CD4-positive, alpha-beta T cell (primary cell): ENCODE measurements around the gene UBE2E1. TPM values are rescaled to one million over a fixed set of nuclear protein-coding genes. Genes with fewer than 3 reads are reported as not detected.

Source experiments
- ATAC-seq: fragments of 200-7000 bp; cut with Tn5 transposase; one replicate; pipeline ENCODE4 v1.10.0; 2022; ENCODE audit warnings: mild to moderate bottlenecking; ENCODE audit not compliant: poor library complexity
- CTCF ChIA-PET: fragments of 350-600 bp; sonication (Branson Sonifier 250); formaldehyde crosslinking; loops from one replicate; lab custom pipeline; 2021; ENCODE audit warnings: antibody characterized with exemption, inconsistent platforms; lab: Charles Lee
- POLR2A ChIA-PET: fragments of 350-600 bp; sonication (Branson Sonifier 250); formaldehyde crosslinking; loops from one replicate; lab custom pipeline; 2021; ENCODE audit warnings: antibody characterized with exemption, inconsistent platforms; lab: Charles Lee
- DNase-seq, 14 experiments: peaks; one replicate each; pipeline ENCODE4 v3.0.0-alpha.2; 2013 to 2020; ENCODE audit warnings: mixed read lengths in 2 of 14
- H3K27ac ChIP-seq, 2 donors: one replicate each; pipeline versions ENCODE4 v1.5.1 to v1.7.0; 2013; ENCODE audit warnings: low read length in 2 of 2, low read depth in 1 of 2, mild to moderate bottlenecking in 1 of 2
- H3K27me3 ChIP-seq, 2 experiments: 1 replicate in 1 of 2; 2 replicates in 1 of 2; pipeline versions ENCODE4 v1.6.1 to v1.7.0; 2013; ENCODE audit warnings: low read length in 2 of 2, control low read depth in 1 of 2, mild to moderate bottlenecking in 1 of 2, moderate library complexity in 1 of 2; ENCODE audit not compliant: insufficient read depth in 2 of 2, control insufficient read depth in 1 of 2
- H3K36me3 ChIP-seq: one replicate; pipeline ENCODE4 v1.6.1; 2013; ENCODE audit warnings: low read length, control low read depth; ENCODE audit not compliant: insufficient read depth
- H3K4me1 ChIP-seq: one replicate; pipeline ENCODE4 v1.6.1; 2013; ENCODE audit warnings: low read length, control low read depth; ENCODE audit not compliant: insufficient read depth
- H3K4me3 ChIP-seq: one replicate; pipeline ENCODE4 v1.5.1; 2013; ENCODE audit warnings: mild to moderate bottlenecking, low read length, moderate library complexity
- H3K9me3 ChIP-seq, 2 experiments: 1 replicate in 1 of 2; 2 replicates in 1 of 2; pipeline versions ENCODE4 v1.6.1 to v1.7.0; 2013; ENCODE audit warnings: low read length in 2 of 2, mild to moderate bottlenecking in 2 of 2, control low read depth in 1 of 2, moderate library complexity in 1 of 2; ENCODE audit not compliant: control insufficient read depth in 1 of 2, insufficient read depth in 1 of 2
- H3K27ac Mint-ChIP-seq: one replicate; pipeline ENCODE4 v1.8.0; 2020; ENCODE audit warnings: mixed read lengths
- H3K27me3 Mint-ChIP-seq: one replicate; pipeline ENCODE4 v1.8.0; 2021; ENCODE audit warnings: mixed read lengths
- H3K36me3 Mint-ChIP-seq: one replicate; pipeline ENCODE4 v1.8.0; 2021; ENCODE audit warnings: low read depth, mixed read lengths
- H3K4me1 Mint-ChIP-seq: one replicate; pipeline ENCODE4 v1.8.0; 2021; ENCODE audit warnings: low read depth, mixed read lengths
- H3K4me3 Mint-ChIP-seq: one replicate; pipeline ENCODE4 v1.8.0; 2020; ENCODE audit warnings: mild to moderate bottlenecking, mixed read lengths
- H3K9me3 Mint-ChIP-seq: one replicate; pipeline ENCODE4 v1.8.0; 2020; ENCODE audit warnings: mixed read lengths
- CTCF ChIP-seq: fragments of 200-600 bp; IDR thresholded peaks from one replicate; pipeline ENCODE4 v1.8.0; 2022; ENCODE audit warnings: antibody characterized with exemption, mild to moderate bottlenecking
- intact Hi-C, 2 experiments: fragments of 100-400 bp; cut with DNase I in 1 of 2; cut with micrococcal nuclease in 1 of 2; formaldehyde crosslinking; loops; one replicate each; pipeline versions ENCODE4 v1.15.1 to v1.9.0; 2023 to 2025; cut with DNase I, micrococcal nuclease
- total RNA-seq, 174 experiments: library from RNA in 2 of 174; stranded (reverse) in 2 of 174; gene quantifications; one replicate each; pipeline ENCODE4 v1.2.3 and lab custom pipeline; 2021 to 2026

The UBE2E1 gene
- total RNA-seq, 2 experiments from 2014 or later, result 49.8 to 52.2 TPM

GRCh38 chr3:23923786-23924185, 118.0 kb downstream of the UBE2E1 start:
- ATAC-seq, result no peak
- Mint-ChIP-seq H3K27ac (no peak overlapping the region), H3K4me3 (no peak overlapping the region), H3K27me3 (no peaks in the 10 kb centered on the region), H3K36me3 (peaks cover 34% of the 10 kb centered on the region), H3K9me3 (no peaks in the 10 kb centered on the region), H3K4me1 (peaks cover 25% of the 10 kb centered on the region)
- TF ChIP-seq CTCF, result no peak
- Histone ChIP-seq H3K36me3 (peaks cover 29% of the 10 kb centered on the region), H3K4me1 (peaks cover 5% of the 10 kb centered on the region), H3K4me3 (no peak overlapping the region), H3K9me3 (no peaks in the 10 kb centered on the region), H3K27me3 (no peaks in the 10 kb centered on the region), H3K27ac (no peak overlapping the region)
- no peak for DNase-seq
- ChIA-PET POLR2A (interaction anchor here (0.8 to 1.3 kb wide), 2 partner anchors 21 to 23 kb away, joined by 3 to 4 read pairs; no protein-coding TSS in a partner anchor), CTCF (no interaction called here)
- intact Hi-C loops, result no loop called here

- Mint-ChIP-seq H3K4me1 (peaks cover 2% of the 10 kb centered on the region), H3K36me3 (peaks cover 9% of the 10 kb centered on the region)
- intact Hi-C loops, result no loop called here
Measured at GRCh38 chr3:23926246-23926645, 120.5 kb downstream of the UBE2E1 start.

GRCh38 chr3:23926736-23927135, 121.0 kb downstream of the UBE2E1 start:
- ATAC-seq (no peak), DNase-seq (no peak)
- no peaks in the 10 kb centered on the region for H3K27me3 ChIP-seq
- ChIA-PET CTCF (no interaction called here), POLR2A (interaction anchor here (2.6 kb wide), 1 partner anchor 10 kb away, joined by 16 read pairs; the partner anchor contains the start of genes NKIRAS1 and RPL15)
- no peaks in the 10 kb centered on the region for H3K4me1 ChIP-seq
- Mint-ChIP-seq H3K27ac (no peak overlapping the region), H3K27me3 (no peaks in the 10 kb centered on the region), H3K4me3 (no peak overlapping the region), H3K9me3 (no peaks in the 10 kb centered on the region), H3K36me3 (peaks cover 7% of the 10 kb centered on the region), H3K4me1 (no peaks in the 10 kb centered on the region)
- no peak overlapping the region for H3K4me3 ChIP-seq
- intact Hi-C loops, result no loop called here
- H3K9me3 ChIP-seq, result no peaks in the 10 kb centered on the region
- no peak overlapping the region for H3K27ac ChIP-seq
- peaks cover 5% of the 10 kb centered on the region for H3K36me3 ChIP-seq
- no peak for TF ChIP-seq CTCF

More at GRCh38 chr3:23926246-23926645, 120.5 kb downstream of the UBE2E1 start:
- no peak overlapping the region for H3K27ac ChIP-seq
- ChIA-PET POLR2A (interaction anchor here (1.6 to 2.6 kb wide), 2 partner anchors 9 kb away, joined by 11 to 16 read pairs; partner anchors contain the start of genes NKIRAS1 and RPL15), CTCF (no interaction called here)
- Mint-ChIP-seq H3K27ac (no peak overlapping the region), H3K4me3 (no peak overlapping the region), H3K27me3 (no peaks in the 10 kb centered on the region), H3K9me3 (no peaks in the 10 kb centered on the region)
- H3K27me3 ChIP-seq, result no peaks in the 10 kb centered on the region
- H3K4me3 ChIP-seq, result no peak overlapping the region
- no peak for ATAC-seq
- no peak for TF ChIP-seq CTCF
- no peaks in the 10 kb centered on the region for H3K9me3 ChIP-seq
- H3K36me3 ChIP-seq, result peaks cover 6% of the 10 kb centered on the region
- no peaks in the 10 kb centered on the region for H3K4me1 ChIP-seq
- DNase-seq, result no peak
